ENCODE results near the gene SPATA13. TPM values are rescaled to one million over a fixed set of nuclear protein-coding genes. Genes with fewer than 3 reads are reported as not detected.

Gene SPATA13
- total RNA-seq, 1 donor from 2014 or later, result 11.8 TPM

GRCh38 chr13:24220086-24220703, 59.7 kb downstream of the SPATA13 start:
- peak; percentile 61 for ATAC-seq (ENCODE audit: low read depth)
- Mint-ChIP-seq H3K27me3 (no peaks in the 10 kb centered on the region), H3K4me3 (no peak overlapping the region), H3K4me1 (peaks cover 53% of the 10 kb centered on the region), H3K36me3 (ENCODE audit: low read depth) (no peaks in the 10 kb centered on the region), H3K27ac (no peak overlapping the region), H3K9me3 (no peaks in the 10 kb centered on the region)
- intact Hi-C loops (cut with micrococcal nuclease), result loop anchor here (1.0 to 2.0 kb wide), 7 partner anchors 60 to 753 kb away; partner anchors contain the start of gene SPATA13
- ChIA-PET POLR2A (no interaction called here), CTCF (interaction anchor here (0.7 to 3.6 kb wide), 7 partner anchors 9 to 320 kb away, joined by 3 to 56 read pairs (median 5); no protein-coding TSS in a partner anchor)
- TF ChIP-seq, protein P1, sequence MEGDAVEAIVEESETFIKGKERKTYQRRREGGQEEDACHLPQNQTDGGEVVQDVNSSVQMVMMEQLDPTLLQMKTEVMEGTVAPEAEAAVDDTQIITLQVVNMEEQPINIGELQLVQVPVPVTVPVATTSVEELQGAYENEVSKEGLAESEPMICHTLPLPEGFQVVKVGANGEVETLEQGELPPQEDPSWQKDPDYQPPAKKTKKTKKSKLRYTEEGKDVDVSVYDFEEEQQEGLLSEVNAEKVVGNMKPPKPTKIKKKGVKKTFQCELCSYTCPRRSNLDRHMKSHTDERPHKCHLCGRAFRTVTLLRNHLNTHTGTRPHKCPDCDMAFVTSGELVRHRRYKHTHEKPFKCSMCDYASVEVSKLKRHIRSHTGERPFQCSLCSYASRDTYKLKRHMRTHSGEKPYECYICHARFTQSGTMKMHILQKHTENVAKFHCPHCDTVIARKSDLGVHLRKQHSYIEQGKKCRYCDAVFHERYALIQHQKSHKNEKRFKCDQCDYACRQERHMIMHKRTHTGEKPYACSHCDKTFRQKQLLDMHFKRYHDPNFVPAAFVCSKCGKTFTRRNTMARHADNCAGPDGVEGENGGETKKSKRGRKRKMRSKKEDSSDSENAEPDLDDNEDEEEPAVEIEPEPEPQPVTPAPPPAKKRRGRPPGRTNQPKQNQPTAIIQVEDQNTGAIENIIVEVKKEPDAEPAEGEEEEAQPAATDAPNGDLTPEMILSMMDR (IDR thresholded peaks at IDR 0.05), result no peak
- DNase-seq, result no peak

GRCh38 chr13:24221007-24221406, 60.5 kb downstream of the SPATA13 start:
- Mint-ChIP-seq H3K27me3 (no peaks in the 10 kb centered on the region), H3K9me3 (no peaks in the 10 kb centered on the region), H3K36me3 (ENCODE audit: low read depth) (no peaks in the 10 kb centered on the region), H3K4me1 (peaks cover 52% of the 10 kb centered on the region), H3K4me3 (no peak overlapping the region), H3K27ac (no peak overlapping the region)
- POLR2A ChIA-PET, result no interaction called here
- intact Hi-C loops (cut with micrococcal nuclease), result loop anchor here (2.0 kb wide), 2 partner anchors 642 to 754 kb away; no protein-coding TSS in a partner anchor
- CTCF ChIA-PET, result interaction anchor here (1.2 to 3.6 kb wide), 4 partner anchors 8 to 321 kb away, joined by 5 to 56 read pairs (median 7); no protein-coding TSS in a partner anchor
- ATAC-seq (ENCODE audit: low read depth) (no peak), DNase-seq (no peak)
- TF ChIP-seq, protein P1 (IDR thresholded peaks at IDR 0.05), result no peak

DNA sequence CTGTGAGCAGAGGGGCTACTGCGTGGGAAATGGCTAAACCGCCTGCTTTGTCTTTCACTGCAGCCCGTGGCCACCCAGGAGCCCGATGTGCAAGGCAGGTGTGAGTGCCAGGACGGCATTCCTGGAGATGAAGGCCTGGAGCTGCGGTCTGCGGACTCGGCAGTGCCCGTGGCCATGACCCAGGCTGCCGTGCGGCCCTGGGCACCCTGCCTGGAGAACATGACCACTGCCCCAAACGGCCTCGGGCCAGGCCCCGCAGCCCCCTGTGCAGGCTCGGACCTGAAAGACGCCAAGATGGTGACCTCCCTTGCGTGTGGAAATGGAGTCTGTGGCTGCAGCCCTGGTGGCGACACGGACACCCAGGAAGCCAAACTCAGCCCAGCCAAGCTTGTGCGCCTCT, 62.2 kb downstream of the SPATA13 start:
- ChIA-PET POLR2A (no interaction called here), CTCF (interaction anchor here (0.6 to 1.7 kb wide), 2 partner anchors 170 to 348 kb away, joined by 3 to 6 read pairs; no protein-coding TSS in a partner anchor)
- H3K4me3 Mint-ChIP-seq, result no peak overlapping the region
- ATAC-seq (ENCODE audit: low read depth), result no peak
- no peak overlapping the region for H3K27ac Mint-ChIP-seq
- H3K27me3 Mint-ChIP-seq, result no peaks in the 10 kb centered on the region
- peaks cover 42% of the 10 kb centered on the region for H3K4me1 Mint-ChIP-seq
- no peaks in the 10 kb centered on the region for H3K9me3 Mint-ChIP-seq
- intact Hi-C loops (cut with micrococcal nuclease), result no loop called here
- H3K36me3 Mint-ChIP-seq (ENCODE audit: low read depth), result no peaks in the 10 kb centered on the region
- TF ChIP-seq, protein P1 (IDR thresholded peaks at IDR 0.05), result no peak
- no peak for DNase-seq

DNA sequence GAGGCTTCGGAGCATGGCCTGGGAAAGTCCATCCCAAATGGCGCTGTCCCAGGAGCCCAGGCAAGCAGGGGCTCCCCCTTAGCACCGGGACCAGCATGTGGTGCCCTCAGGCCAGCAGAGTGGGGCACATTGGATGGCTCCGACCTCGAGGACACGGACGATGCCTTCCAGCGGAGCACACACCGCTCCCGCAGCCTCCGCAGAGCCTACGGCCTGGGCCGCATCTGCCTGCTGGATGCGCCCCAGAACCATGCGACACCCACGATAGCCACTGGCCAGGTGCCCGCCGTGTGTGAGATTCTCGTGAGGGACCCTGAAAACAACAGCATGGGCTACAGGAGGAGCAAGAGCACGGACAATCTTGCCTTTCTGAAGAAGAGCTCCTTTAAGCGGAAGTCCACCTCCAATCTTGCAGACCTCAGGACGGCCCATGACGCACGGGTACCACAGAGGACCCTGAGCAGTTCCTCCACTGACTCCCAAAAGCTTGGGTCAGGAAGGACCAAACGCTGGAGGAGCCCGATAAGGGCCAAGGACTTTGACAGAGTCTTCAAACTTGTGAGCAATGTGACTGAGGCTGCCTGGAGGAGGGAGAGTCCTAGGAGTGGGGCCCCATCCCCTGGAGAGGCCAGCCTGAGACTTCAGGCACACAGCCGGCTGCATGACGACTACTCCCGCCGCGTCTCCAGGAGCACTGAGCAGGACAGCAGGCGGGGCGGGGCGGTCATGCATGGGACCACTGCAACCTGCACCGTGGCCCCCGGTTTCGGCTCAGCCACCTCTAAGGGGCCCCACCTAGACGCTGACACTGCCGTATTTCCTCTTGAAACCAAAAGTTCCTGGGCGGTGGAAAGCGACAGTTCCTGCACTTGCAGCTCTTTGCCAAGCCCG, 63.1 kb downstream of the SPATA13 start:
- peak overlapping the region; percentile 83 for H3K4me3 Mint-ChIP-seq
- H3K4me1 Mint-ChIP-seq, result peaks cover 36% of the 10 kb centered on the region
- H3K27ac Mint-ChIP-seq, result peak overlapping the region; percentile 88
- DNase-seq, result no peak
- H3K36me3 Mint-ChIP-seq (ENCODE audit: low read depth), result no peaks in the 10 kb centered on the region
- peak; percentile 63 for ATAC-seq (ENCODE audit: low read depth)
- TF ChIP-seq, protein P1 (IDR thresholded peaks at IDR 0.05), result no peak
- CTCF ChIA-PET, result interaction anchor here (0.6 to 1.0 kb wide), 2 partner anchors 204 to 348 kb away, joined by 3 read pairs; no protein-coding TSS in a partner anchor
- H3K9me3 Mint-ChIP-seq, result no peaks in the 10 kb centered on the region
- POLR2A ChIA-PET, result no interaction called here
- intact Hi-C loops (cut with micrococcal nuclease), result no loop called here
- H3K27me3 Mint-ChIP-seq, result no peaks in the 10 kb centered on the region

All from activated B cell treated with CpG ODN at 0.5 μM for 24 hours (primary cell).